DOHH2 (cell line): ENCODE measurements around the gene TSEN2.
"Not testable (repeated sequence)": the region's sequence is repeated elsewhere in the genome, so short reads cannot be mapped to it uniquely, and the experiment has no call there.

Source experiments
- H3F3A ChIP-seq: fragments of 200-600 bp; sonication (generic), shearing (Covaris generic); 2 replicates; pipeline ENCODE4 v1.6.0; 2016; ENCODE audit warnings: antibody characterized with exemption, mild to moderate bottlenecking; ENCODE audit not compliant: control insufficient read depth, insufficient read depth
- H3K27ac ChIP-seq: fragments of 200-600 bp; sonication (generic); 2 replicates; pipeline ENCODE4 v1.5.1; 2014; ENCODE audit warnings: low read depth, mild to moderate bottlenecking, low read length, moderate library complexity
- H3K27me3 ChIP-seq: fragments of 200-600 bp; sonication (generic); 2 replicates; pipeline ENCODE4 v1.6.1; 2014; ENCODE audit warnings: mild to moderate bottlenecking, low read length, mixed read lengths; ENCODE audit not compliant: control insufficient read depth
- H3K36me3 ChIP-seq: fragments of 200-600 bp; sonication (generic); 2 replicates; pipeline ENCODE4 v1.6.1; 2014; ENCODE audit warnings: mild to moderate bottlenecking, low read length, moderate library complexity, mixed read lengths; ENCODE audit not compliant: control insufficient read depth
- H3K4me1 ChIP-seq: fragments of 200-600 bp; sonication (generic); 2 replicates; pipeline ENCODE4 v1.6.1; 2014; ENCODE audit warnings: mild to moderate bottlenecking, low read length, mixed read lengths; ENCODE audit not compliant: control insufficient read depth
- H3K4me2 ChIP-seq: fragments of 200-600 bp; sonication (generic); 2 replicates; pipeline ENCODE4 v1.6.0; 2014; ENCODE audit warnings: mild to moderate bottlenecking, low read length, moderate library complexity
- H3K4me3 ChIP-seq: fragments of 200-600 bp; sonication (generic); 2 replicates; pipeline ENCODE4 v1.5.1; 2014; ENCODE audit warnings: mild to moderate bottlenecking, low read length, mixed read lengths
- H3K79me2 ChIP-seq: fragments of 200-600 bp; sonication (generic); 2 replicates; pipeline ENCODE4 v1.6.1; 2014; ENCODE audit warnings: mild to moderate bottlenecking, low read length, mixed read lengths; ENCODE audit not compliant: control insufficient read depth
- H3K9me2 ChIP-seq: fragments of 200-600 bp; sonication (generic); replicated peaks from 2 replicates; pipeline ENCODE4 v1.6.1; 2014; ENCODE audit warnings: mild to moderate bottlenecking, low read length, mixed read lengths; ENCODE audit not compliant: control insufficient read depth
- H3K9me3 ChIP-seq: fragments of 200-600 bp; sonication (generic); 2 replicates; pipeline ENCODE4 v1.6.1; 2014; ENCODE audit warnings: antibody characterized with exemption, low read length, mixed read lengths; ENCODE audit not compliant: control insufficient read depth, insufficient read depth
- H4K20me1 ChIP-seq: fragments of 200-600 bp; sonication (generic); 2 replicates; pipeline ENCODE4 v1.6.0; 2014; ENCODE audit warnings: low read depth, mild to moderate bottlenecking, antibody characterized with exemption, low read length, moderate library complexity; ENCODE audit not compliant: control insufficient read depth, insufficient read depth
- CTCF ChIP-seq: fragments of 200-600 bp; sonication (generic); IDR thresholded peaks from one replicate; pipeline ENCODE4 v1.5.1; 2014; ENCODE audit warnings: antibody characterized with exemption, mild to moderate bottlenecking, low read depth, low read length; ENCODE audit not compliant: poor library complexity, severe bottlenecking
- EZH2phosphoT487 ChIP-seq: fragments of 200-600 bp; sonication (generic); IDR thresholded peaks from 2 replicates; pipeline ENCODE4 v1.6.1; 2017; ENCODE audit warnings: borderline replicate concordance, mild to moderate bottlenecking, antibody characterized with exemption, low read length, moderate library complexity, mixed read lengths

TSEN2 gene

GRCh38 chr3:12468276-12468675 lies 16.0 kb upstream of the TSEN2 start:
- Histone ChIP-seq H3K4me1 (no peaks in the 10 kb centered on the region), H3K9me3 (no peaks in the 10 kb centered on the region), H3K4me2 (no peak overlapping the region), H3K4me3 (no peak overlapping the region), H3K27ac (no peak overlapping the region), H3K79me2 (no peaks in the 10 kb centered on the region), H3K9me2 (no peaks in the 10 kb centered on the region), H3K36me3 (no peaks in the 10 kb centered on the region), H3F3A (no peaks in the 10 kb centered on the region), H4K20me1 (no peaks in the 10 kb centered on the region), H3K27me3 (peaks cover 15% of the 10 kb centered on the region)
- TF ChIP-seq EZH2phosphoT487 (no peak), CTCF (no peak)

- Histone ChIP-seq H3K27ac (no peak overlapping the region), H3K79me2 (no peaks in the 10 kb centered on the region), H3K4me2 (no peak overlapping the region), H3K9me2 (no peaks in the 10 kb centered on the region), H3F3A (no peaks in the 10 kb centered on the region), H4K20me1 (no peaks in the 10 kb centered on the region), H3K4me3 (no peak overlapping the region), H3K4me1 (no peaks in the 10 kb centered on the region), H3K27me3 (peaks cover 15% of the 10 kb centered on the region), H3K9me3 (no peaks in the 10 kb centered on the region), H3K36me3 (no peaks in the 10 kb centered on the region)
- no peak for TF ChIP-seq CTCF
- no peak for TF ChIP-seq EZH2phosphoT487
These were observed 15.5 kb upstream of the TSEN2 start for GRCh38 chr3:12468757-12469156.

GRCh38 chr3:12469222-12469621 lies 15.1 kb upstream of the TSEN2 start:
- H3K27ac ChIP-seq, H3K79me2 ChIP-seq, H3K36me3 ChIP-seq, H3K9me3 ChIP-seq, H3K4me3 ChIP-seq, H3K4me1 ChIP-seq, H3F3A ChIP-seq, H3K9me2 ChIP-seq, H3K4me2 ChIP-seq, H4K20me1 ChIP-seq: not testable (repeated sequence)
- peaks cover 15% of the 10 kb centered on the region for H3K27me3 ChIP-seq

- Histone ChIP-seq H3F3A (no peaks in the 10 kb centered on the region), H3K4me2 (no peak overlapping the region), H3K27me3 (peaks cover 15% of the 10 kb centered on the region), H3K36me3 (no peaks in the 10 kb centered on the region), H3K9me2 (no peaks in the 10 kb centered on the region), H3K4me1 (no peaks in the 10 kb centered on the region), H4K20me1 (no peaks in the 10 kb centered on the region), H3K9me3 (no peaks in the 10 kb centered on the region), H3K4me3 (no peak overlapping the region), H3K27ac (no peak overlapping the region), H3K79me2 (no peaks in the 10 kb centered on the region)
- TF ChIP-seq EZH2phosphoT487, result no peak
These were observed 14.2 kb upstream of the TSEN2 start for GRCh38 chr3:12470111-12470510.
